Mononuclear cell (primary cell): ENCODE data around the gene CDK5R2. TPM values are rescaled to one million over a fixed set of nuclear protein-coding genes. Genes with fewer than 3 reads are reported as not detected.

Experiments
- H3K27me3 ChIP-seq: 2 replicates; pipeline ENCODE4 v1.6.0; 2011; ENCODE audit warnings: low read length, control low read depth; ENCODE audit not compliant: insufficient read depth
- H3K4me1 ChIP-seq: 2 replicates; pipeline ENCODE4 v1.5.1; 2011; ENCODE audit warnings: mild to moderate bottlenecking, low read length, control low read depth; ENCODE audit not compliant: insufficient read depth
- H3K4me3 ChIP-seq: 2 replicates; pipeline ENCODE4 v1.5.1; 2011; ENCODE audit warnings: mild to moderate bottlenecking, low read length, moderate library complexity
- H3K9me3 ChIP-seq: 2 replicates; pipeline ENCODE4 v1.5.1; 2011; ENCODE audit warnings: low read depth, mild to moderate bottlenecking, control low read depth, low read length
- total RNA-seq: library from RNA; depleted of rRNA; stranded (reverse); fragments of >200 nt; gene quantifications from one replicate; pipeline ENCODE4 v1.2.3, GENCODE V29; 2012

The CDK5R2 gene
- total RNA-seq, 1 donor: not detected

GRCh38 chr2:218957671-218958070 lies 1.8 kb upstream of the CDK5R2 start:
- Histone ChIP-seq H3K4me1 (peaks cover 14% of the 10 kb centered on the region), H3K9me3 (no peaks in the 10 kb centered on the region), H3K27me3 (peaks cover 43% of the 10 kb centered on the region), H3K4me3 (no peak overlapping the region)

DNA sequence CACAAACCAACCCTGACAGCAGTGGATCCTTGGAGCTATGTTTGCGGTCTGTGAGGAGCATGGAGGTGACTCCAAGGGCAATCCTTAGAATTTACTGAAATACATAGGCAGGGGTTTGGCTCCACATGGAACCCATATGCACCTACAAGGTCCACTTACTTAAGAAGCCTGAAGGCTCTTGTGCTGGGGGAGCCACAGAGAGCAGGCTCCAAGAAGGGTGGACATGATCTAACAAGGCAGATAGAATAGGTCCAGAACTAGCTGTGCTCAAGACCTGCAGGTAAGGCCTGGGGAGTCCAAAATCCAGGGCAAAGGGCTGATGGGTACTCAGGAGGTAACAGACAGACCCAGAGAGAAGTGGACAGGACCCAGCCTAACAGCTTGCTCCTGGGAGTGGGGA lies 1.2 kb upstream of the CDK5R2 start:
- Histone ChIP-seq H3K4me3 (no peak overlapping the region), H3K9me3 (no peaks in the 10 kb centered on the region), H3K4me1 (peaks cover 18% of the 10 kb centered on the region), H3K27me3 (peaks cover 49% of the 10 kb centered on the region)

- no peaks in the 10 kb centered on the region for H3K9me3 ChIP-seq
- H3K4me3 ChIP-seq: no peak overlapping the region
- peaks cover 65% of the 10 kb centered on the region for H3K27me3 ChIP-seq
- H3K4me1 ChIP-seq: peaks cover 18% of the 10 kb centered on the region
These were observed 369 bp downstream of the CDK5R2 start for GRCh38 chr2:218959761-218960308.

DNA sequence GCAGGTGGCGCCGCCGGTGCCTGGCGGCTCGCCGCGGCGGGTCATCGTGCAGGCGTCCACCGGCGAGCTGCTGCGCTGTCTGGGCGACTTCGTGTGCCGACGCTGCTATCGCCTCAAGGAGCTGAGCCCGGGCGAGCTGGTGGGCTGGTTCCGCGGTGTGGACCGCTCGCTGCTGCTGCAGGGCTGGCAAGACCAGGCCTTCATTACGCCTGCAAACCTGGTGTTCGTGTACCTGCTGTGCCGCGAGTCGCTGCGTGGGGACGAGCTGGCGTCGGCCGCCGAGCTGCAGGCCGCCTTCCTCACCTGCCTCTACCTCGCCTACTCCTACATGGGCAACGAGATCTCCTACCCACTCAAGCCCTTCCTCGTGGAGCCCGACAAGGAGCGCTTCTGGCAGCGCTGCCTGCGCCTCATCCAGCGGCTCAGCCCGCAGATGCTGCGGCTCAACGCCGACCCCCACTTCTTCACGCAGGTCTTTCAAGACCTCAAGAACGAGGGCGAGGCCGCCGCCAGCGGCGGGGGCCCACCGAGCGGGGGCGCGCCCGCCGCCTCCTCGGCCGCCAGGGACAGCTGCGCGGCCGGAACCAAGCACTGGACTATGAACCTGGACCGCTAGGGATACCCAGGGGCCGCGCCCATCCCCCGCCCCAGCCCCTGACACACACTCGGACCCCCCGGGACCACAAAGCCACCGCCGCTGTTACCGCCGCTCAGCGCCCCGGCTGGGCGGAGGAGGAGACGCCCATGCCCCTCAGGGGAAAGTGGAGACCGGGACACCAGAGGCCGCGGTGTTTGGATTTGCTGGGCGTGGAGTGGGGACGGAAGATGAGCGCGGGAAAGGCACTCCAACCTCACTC lies 1.1 kb downstream of the CDK5R2 start:
- Histone ChIP-seq H3K9me3 (no peaks in the 10 kb centered on the region), H3K4me3 (no peak overlapping the region), H3K4me1 (peaks cover 18% of the 10 kb centered on the region), H3K27me3 (peaks cover 67% of the 10 kb centered on the region)

DNA sequence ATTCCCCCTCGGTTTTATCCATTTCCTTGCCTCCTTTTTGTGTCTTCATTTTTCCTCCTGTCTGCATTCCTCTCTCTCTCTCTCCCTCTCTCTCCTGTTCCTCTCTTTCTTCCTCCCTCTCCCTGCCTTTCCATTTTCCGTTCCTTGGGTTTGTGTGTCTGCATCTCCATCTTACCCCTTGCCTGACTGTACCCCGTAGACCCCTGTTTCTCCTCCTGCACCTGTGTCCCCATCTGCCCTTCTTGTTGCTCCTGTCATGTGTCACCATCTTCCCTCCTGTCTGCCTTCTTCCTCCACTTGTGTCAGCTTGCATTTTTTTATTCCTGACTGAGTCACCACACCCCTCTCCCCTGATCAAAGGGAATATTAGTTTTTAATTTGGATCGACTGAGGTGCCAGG lies 1.8 kb downstream of the CDK5R2 start:
- Histone ChIP-seq H3K27me3 (peaks cover 72% of the 10 kb centered on the region), H3K4me1 (peaks cover 18% of the 10 kb centered on the region), H3K4me3 (no peak overlapping the region), H3K9me3 (no peaks in the 10 kb centered on the region)

DNA sequence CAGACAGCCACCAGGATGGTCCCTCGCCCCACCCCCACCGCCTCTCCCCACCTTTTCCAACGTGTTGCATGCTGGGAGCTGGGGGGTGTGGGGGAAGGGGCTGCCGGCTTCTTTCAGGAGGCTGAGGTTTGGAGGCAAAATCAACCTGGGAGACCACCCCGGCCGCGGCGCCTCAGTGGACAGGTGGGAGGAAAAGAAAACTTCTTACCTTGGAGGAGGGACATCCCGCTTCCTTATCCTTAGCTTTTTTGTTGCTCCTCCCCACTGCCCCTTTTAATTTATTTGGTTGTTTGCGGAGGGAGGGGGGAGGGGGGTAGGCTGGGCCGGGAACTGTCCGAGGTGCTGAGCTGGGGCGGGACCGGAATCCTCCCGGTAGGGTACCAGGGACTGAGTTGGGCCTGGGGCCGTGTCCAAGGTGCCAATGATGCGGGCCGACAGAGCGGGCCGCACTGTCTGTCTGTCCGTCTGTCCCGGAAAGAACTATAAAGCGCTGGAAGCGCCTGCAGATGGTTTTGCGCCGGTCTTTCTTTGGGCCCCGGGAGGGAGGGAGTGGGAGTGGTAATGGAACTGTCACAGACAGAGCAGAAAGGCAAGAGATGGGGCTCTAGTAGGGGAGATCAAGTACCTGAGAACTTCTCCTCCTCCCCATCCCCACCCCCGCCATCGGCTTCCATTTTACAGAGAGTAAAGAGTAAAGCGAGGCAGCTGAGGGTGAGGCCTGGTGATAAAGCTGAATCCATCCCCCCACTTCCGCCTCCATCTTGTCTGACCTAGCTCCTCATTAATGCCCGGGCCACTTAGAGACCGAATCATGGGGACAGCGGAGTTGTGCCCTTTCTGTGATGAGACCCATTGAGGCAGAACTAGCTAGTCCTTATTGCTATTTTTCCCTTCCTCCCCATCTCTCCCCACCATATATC lies 2.4 kb downstream of the CDK5R2 start:
- H3K4me1 ChIP-seq: peaks cover 18% of the 10 kb centered on the region
- H3K9me3 ChIP-seq: no peaks in the 10 kb centered on the region
- no peak overlapping the region for H3K4me3 ChIP-seq
- peaks cover 72% of the 10 kb centered on the region for H3K27me3 ChIP-seq

- Histone ChIP-seq H3K4me3 (no peak overlapping the region), H3K4me1 (peaks cover 18% of the 10 kb centered on the region), H3K9me3 (no peaks in the 10 kb centered on the region), H3K27me3 (peaks cover 62% of the 10 kb centered on the region)
These were observed 3.5 kb downstream of the CDK5R2 start for GRCh38 chr2:218962859-218963492.

- Histone ChIP-seq H3K9me3 (no peaks in the 10 kb centered on the region), H3K27me3 (peaks cover 61% of the 10 kb centered on the region), H3K4me3 (no peak overlapping the region), H3K4me1 (peaks cover 18% of the 10 kb centered on the region)
These were observed 4.1 kb downstream of the CDK5R2 start for GRCh38 chr2:218963601-218964000.

- peaks cover 55% of the 10 kb centered on the region for H3K27me3 ChIP-seq
- no peaks in the 10 kb centered on the region for H3K9me3 ChIP-seq
- no peak overlapping the region for H3K4me3 ChIP-seq
- peaks cover 18% of the 10 kb centered on the region for H3K4me1 ChIP-seq
These were observed 4.7 kb downstream of the CDK5R2 start for GRCh38 chr2:218964041-218964771.

DNA sequence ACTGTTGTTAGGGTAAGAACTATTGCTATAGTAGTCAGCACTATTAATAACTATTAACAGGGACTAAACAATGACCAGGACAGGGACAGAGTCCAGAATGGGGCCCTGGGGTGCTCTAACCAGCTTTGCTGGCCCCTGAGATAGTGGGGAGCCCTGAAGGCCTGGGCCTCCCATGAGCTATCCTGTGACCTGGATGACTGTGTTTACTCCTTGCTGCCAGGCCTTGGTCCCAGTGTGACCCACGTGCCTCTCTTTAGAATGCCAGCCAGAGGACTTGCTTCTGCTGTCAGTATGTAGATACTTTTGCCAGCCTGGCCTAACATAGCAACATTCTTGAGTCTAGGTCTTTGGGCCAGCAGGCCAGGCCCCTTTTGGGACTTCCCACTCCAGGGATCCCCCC lies 11.4 kb downstream of the CDK5R2 start:
- Histone ChIP-seq H3K27me3 (peaks cover 55% of the 10 kb centered on the region), H3K4me1 (no peaks in the 10 kb centered on the region), H3K9me3 (no peaks in the 10 kb centered on the region), H3K4me3 (no peak overlapping the region)

- Histone ChIP-seq H3K27me3 (peaks cover 67% of the 10 kb centered on the region), H3K4me1 (peaks cover 5% of the 10 kb centered on the region), H3K4me3 (no peak overlapping the region), H3K9me3 (no peaks in the 10 kb centered on the region)
These were observed 15.8 kb downstream of the CDK5R2 start for GRCh38 chr2:218975060-218975777.

DNA sequence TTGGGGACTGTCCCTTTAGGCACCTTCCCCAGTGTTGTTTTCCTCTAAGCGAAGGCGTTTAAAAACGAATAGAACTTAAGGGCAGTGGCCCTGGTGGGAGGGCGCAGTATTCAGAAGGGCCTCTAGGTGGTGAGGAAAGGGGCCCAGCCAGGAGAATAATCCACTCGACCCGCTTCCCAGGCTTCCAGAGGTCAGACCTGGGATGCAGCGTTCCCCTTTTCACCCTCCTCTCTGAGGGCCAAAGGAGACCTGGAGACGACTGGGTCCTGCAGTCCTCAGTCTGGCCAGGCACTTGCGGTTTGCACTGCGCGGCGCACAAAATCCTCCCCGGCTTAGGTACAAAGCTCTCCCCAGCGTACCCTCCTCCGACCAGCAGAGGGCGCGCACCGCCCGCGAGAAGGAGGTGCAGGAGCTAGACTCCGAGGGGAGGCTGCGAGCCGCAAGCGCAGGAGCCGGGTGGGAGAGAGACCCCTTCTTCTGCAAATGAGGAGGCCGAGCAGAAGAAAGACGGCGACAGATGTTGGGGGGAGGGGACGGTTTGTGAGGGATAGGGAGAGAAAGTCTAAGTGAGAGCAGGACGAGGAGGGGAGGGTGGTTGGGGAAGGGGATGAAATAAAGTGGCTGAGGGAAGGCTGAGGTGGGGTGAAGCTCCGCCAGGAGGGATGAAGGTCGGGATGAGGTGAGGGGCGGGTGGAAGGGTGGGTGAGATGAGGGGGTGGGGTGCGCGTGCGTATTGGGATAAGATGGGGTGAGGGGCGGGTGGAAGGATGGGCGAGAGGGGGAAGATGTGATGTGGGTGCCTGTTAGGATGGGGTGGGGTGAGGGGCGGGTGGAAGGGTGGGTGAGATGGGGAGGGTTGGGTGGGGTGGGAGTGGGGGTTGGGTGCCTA lies 20.6 kb downstream of the CDK5R2 start:
- no peak overlapping the region for H3K4me3 ChIP-seq
- peaks cover 33% of the 10 kb centered on the region for H3K4me1 ChIP-seq
- H3K27me3 ChIP-seq: peaks cover 69% of the 10 kb centered on the region
- no peaks in the 10 kb centered on the region for H3K9me3 ChIP-seq
